Endothelial cell of umbilical vein (primary cell): ENCODE results near the gene SFTA2. TPM values are rescaled to one million over a fixed set of nuclear protein-coding genes. Genes with fewer than 3 reads are reported as not detected.

Source experiments
- BruUV-seq: library from RNA; stranded (reverse); fragments of 400-500 nt; replicated peaks from 2 replicates; lab custom pipeline; 2021; lab: Mats Ljungman, UMichigan
- CTCF ChIA-PET: fragments of 300-600, 350-600 bp; sonication (Branson Sonifier 250); formaldehyde crosslinking; loops from one replicate; lab custom pipeline; 2021; ENCODE audit warnings: antibody characterized with exemption, inconsistent platforms; lab: Charles Lee
- POLR2A ChIA-PET: fragments of 300-600, 350-600 bp; sonication (Branson Sonifier 250); formaldehyde crosslinking; loops from one replicate; lab custom pipeline; 2021; ENCODE audit warnings: antibody characterized with exemption, inconsistent platforms; lab: Charles Lee
- DNase-seq: peaks from one replicate; pipeline ENCODE4 v3.0.0-alpha.2; 2011; ENCODE audit warnings: low read depth, low spot score
- FAIRE-seq: peaks from 2 replicates; lab custom pipeline; 2011; peaks lifted over from hg19 to GRCh38; lab: Jason Lieb, UNC
- H2AFZ ChIP-seq: 2 replicates; pipeline ENCODE4 v1.6.0; 2012; ENCODE audit warnings: low read depth, low read length, control low read depth, inconsistent platforms
- H3K27ac ChIP-seq: 2 replicates; pipeline ENCODE4 v1.5.1; 2011; ENCODE audit warnings: low read depth, mild to moderate bottlenecking, control low read depth, low read length, moderate library complexity; ENCODE audit not compliant: insufficient read depth
- H3K27me3 ChIP-seq, 2 experiments: 2 replicates each; pipeline versions ENCODE4 v1.6.0 to v1.6.1; 2011; ENCODE audit warnings: low read length in 2 of 2, mixed read lengths in 1 of 2; ENCODE audit not compliant: control insufficient read depth in 2 of 2, insufficient read depth in 2 of 2
- H3K36me3 ChIP-seq, 2 experiments: 2 replicates in 1 of 2; 3 replicates in 1 of 2; pipeline ENCODE4 v1.5.1; 2011; ENCODE audit warnings: low read length in 2 of 2, mild to moderate bottlenecking in 1 of 2, moderate library complexity in 1 of 2; ENCODE audit not compliant: control insufficient read depth in 2 of 2, insufficient read depth in 2 of 2; ENCODE audit errors: extremely low read depth in 1 of 2
- H3K4me1 ChIP-seq: 3 replicates; pipeline ENCODE4 v1.5.1; 2011; ENCODE audit warnings: mild to moderate bottlenecking, low read length; ENCODE audit not compliant: control insufficient read depth, insufficient read depth; ENCODE audit errors: extremely low read depth
- H3K4me2 ChIP-seq: 2 replicates; pipeline ENCODE4 v1.6.1; 2011; ENCODE audit warnings: low read length, control low read depth, mixed read lengths; ENCODE audit not compliant: insufficient read depth
- H3K4me3 ChIP-seq, 3 experiments: fragments of 200-600 bp in 1 of 3; sonication (generic), shearing (Covaris generic) in 1 of 3; replicated peaks in 1 of 3; 2 replicates each; pipeline ENCODE4 v1.5.1; 2011 to 2016; ENCODE audit warnings: control low read depth in 3 of 3, low read length in 3 of 3, mild to moderate bottlenecking in 2 of 3, inconsistent platforms in 1 of 3, low read depth in 1 of 3, moderate library complexity in 1 of 3; ENCODE audit not compliant: insufficient read depth in 1 of 3
- H3K79me2 ChIP-seq: 2 replicates; pipeline ENCODE4 v1.6.0; 2012; ENCODE audit warnings: low read length, inconsistent platforms; ENCODE audit not compliant: control insufficient read depth, insufficient read depth
- H3K9ac ChIP-seq: replicated peaks from 2 replicates; pipeline ENCODE3; 2011; ENCODE audit warnings: low read length, control low read depth; ENCODE audit not compliant: insufficient read depth; ENCODE audit errors: extremely low read depth
- H3K9me1 ChIP-seq: replicated peaks from 3 replicates; pipeline ENCODE4 v1.6.0; 2011; ENCODE audit warnings: mild to moderate bottlenecking, low read length; ENCODE audit not compliant: control insufficient read depth, insufficient read depth; ENCODE audit errors: extremely low read depth
- H3K9me3 ChIP-seq: replicated peaks from 2 replicates; pipeline ENCODE4 v1.5.1; 2012; ENCODE audit warnings: low read length, inconsistent platforms; ENCODE audit not compliant: control insufficient read depth, insufficient read depth
- H4K20me1 ChIP-seq: replicated peaks from 2 replicates; pipeline ENCODE3; 2011; ENCODE audit warnings: mild to moderate bottlenecking, low read length; ENCODE audit not compliant: control insufficient read depth, insufficient read depth; ENCODE audit errors: extremely low read depth
- CTCF ChIP-seq, 2 donors: IDR thresholded peaks; 1 replicate in 1 of 2; 2 replicates in 1 of 2; pipeline ENCODE4 v1.5.1; 2011; ENCODE audit warnings: low read length in 2 of 2, mild to moderate bottlenecking in 2 of 2, moderate library complexity in 2 of 2, control low read depth in 1 of 2, inconsistent platforms in 1 of 2, low read depth in 1 of 2; ENCODE audit not compliant: insufficient read depth in 1 of 2; ENCODE audit errors: extremely low read depth in 1 of 2
- EZH2 ChIP-seq: IDR thresholded peaks from 2 replicates; pipeline ENCODE4 v1.6.1; 2012; ENCODE audit warnings: borderline replicate concordance, low read depth, mild to moderate bottlenecking, moderate library complexity, low read length, inconsistent platforms; ENCODE audit not compliant: severe bottlenecking
- FOS ChIP-seq: IDR thresholded peaks from 2 replicates; pipeline ENCODE4 v1.6.1; 2011; ENCODE audit warnings: mild to moderate bottlenecking, low read length, moderate library complexity, borderline replicate concordance; ENCODE audit not compliant: insufficient read depth
- GATA2 ChIP-seq: IDR thresholded peaks from 2 replicates; pipeline ENCODE4 v1.7.0; 2011; ENCODE audit warnings: low read depth, mild to moderate bottlenecking, moderate library complexity, mixed read lengths, low read length; ENCODE audit not compliant: insufficient read length, insufficient read depth
- JUN ChIP-seq: IDR thresholded peaks from 2 replicates; pipeline ENCODE4 v1.6.1; 2011; ENCODE audit warnings: borderline replicate concordance, low read depth; ENCODE audit not compliant: insufficient read length, insufficient read depth
- MAX ChIP-seq: IDR thresholded peaks from 2 replicates; pipeline ENCODE4 v1.6.1; 2011; ENCODE audit not compliant: insufficient read depth, insufficient read length
- MYC ChIP-seq: IDR thresholded peaks from one replicate; pipeline ENCODE4 v1.6.1; 2011; ENCODE audit warnings: mild to moderate bottlenecking, low read depth, low read length
- POLR2A ChIP-seq: IDR thresholded peaks from 2 replicates; pipeline ENCODE4 v1.6.1; 2012; ENCODE audit warnings: low read depth, mild to moderate bottlenecking, control low read depth, low read length
- POLR2AphosphoS5 ChIP-seq: IDR thresholded peaks from 2 replicates; pipeline ENCODE4 v1.6.1; 2012; ENCODE audit warnings: low read depth, mild to moderate bottlenecking, control low read depth, low read length, moderate library complexity; ENCODE audit not compliant: insufficient read depth
- dilution Hi-C: fragments of 300-500 bp; cut with MboI; formaldehyde crosslinking; loops from one replicate; pipeline ENCODE4 v1.15.0; 2019; ENCODE audit warnings: low sequenced_read_pairs; ENCODE audit not compliant: extremely low pct_ligation_motif_present
- intact Hi-C: fragments of 100-400 bp; cut with micrococcal nuclease; formaldehyde crosslinking; loops from one replicate; pipeline ENCODE4 v1.10.0; 2022
- polyA plus RNA-seq, 4 experiments: library from polyadenylated mRNA; depleted of rRNA in 3 of 4; stranded (reverse) in 3 of 4; unstranded in 1 of 4; fragments of >200 nt; gene quantifications; 2 replicates each; pipeline versions ENCODE4 v1.2.1 to v1.2.3, GENCODE V29; 2011 to 2012; ENCODE audit warnings: missing spikeins in 1 of 4
- total RNA-seq: library from RNA; stranded (reverse); gene quantifications from 2 replicates; pipeline ENCODE4 v1.2.3, GENCODE V29; 2021

Gene SFTA2
- total and polyA plus RNA-seq, 2 donors (not counting 3 experiments of a cell fraction or from before 2014, with no cell fraction given) = not detected

DNA sequence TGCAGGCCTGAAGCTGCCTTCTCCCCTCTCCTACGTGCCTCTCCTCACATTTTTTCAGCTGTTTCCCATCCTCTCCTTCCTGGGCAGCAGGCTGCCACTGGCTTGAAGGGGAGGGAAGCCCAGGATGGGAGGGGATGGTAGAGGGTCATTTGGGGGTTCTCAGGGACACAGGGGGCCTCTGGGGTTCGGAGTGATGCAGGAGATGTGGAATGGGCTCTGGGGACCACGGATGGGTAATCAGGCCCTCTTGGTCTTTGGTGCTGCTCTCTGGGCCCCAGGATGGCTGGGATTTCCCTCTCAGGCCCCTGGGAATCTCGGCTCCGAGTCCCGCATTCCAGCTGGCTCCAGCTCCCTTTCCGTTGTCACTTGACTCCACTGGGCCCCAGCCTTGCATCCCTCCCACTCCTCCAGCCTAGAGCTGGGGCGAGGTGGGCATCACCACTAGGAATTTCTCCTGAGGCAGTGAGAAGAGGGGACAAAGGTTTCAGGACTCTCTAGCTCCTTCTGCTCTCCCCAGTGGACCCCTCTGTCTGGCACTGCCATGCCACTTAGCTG, 49.7 kb downstream of the SFTA2 start:
- Histone ChIP-seq H3K36me3 (no peaks in the 10 kb centered on the region), H3K79me2 (no peaks in the 10 kb centered on the region), H2AFZ (no peak overlapping the region), H3K27ac (no peak overlapping the region), H3K4me2 (no peak overlapping the region), H3K9ac (no peak overlapping the region), H3K4me1 (peaks cover 8% of the 10 kb centered on the region), H3K4me3 (no peak overlapping the region), H3K9me1 (no peaks in the 10 kb centered on the region), H4K20me1 (no peaks in the 10 kb centered on the region), H3K9me3 (no peaks in the 10 kb centered on the region), H3K27me3 (peaks cover 0 to 2% of the 10 kb centered on the region in 2 experiments)
- TF ChIP-seq EZH2 (no peak), MYC (no peak), JUN (no peak), CTCF (IDR thresholded peaks at IDR 0.05; ENCODE audit: extremely low read depth in 1 of 2, insufficient read depth in 1 of 2, low read depth in 1 of 2, low read length in 2 of 2) (no peak), GATA2 (no peak), MAX (no peak), POLR2AphosphoS5 (no peak), FOS (no peak), POLR2A (no peak)
- intact Hi-C loops (no loop called here), dilution Hi-C loops (loop anchor here (25.0 kb wide), 1 partner anchor 145 kb away; the partner anchor contains the start of genes FLOT1 and IER3)
- BruUV-seq = no TSS peak
- FAIRE-seq = no peak
- CTCF ChIA-PET = interaction anchor here (0.6 to 7.0 kb wide), 9 partner anchors 31 to 267 kb away, joined by 3 to 36 read pairs (median 3); partner anchors contain the start of gene VARS2
- no peak for DNase-seq
- POLR2A ChIA-PET = interaction anchor here (0.6 kb wide), 1 partner anchor 220 kb away, joined by 5 read pairs; no protein-coding TSS in a partner anchor
